Measurements from ENCODE around the gene ST6GAL1. TPM values are rescaled to one million over a fixed set of nuclear protein-coding genes. Genes with fewer than 3 reads are reported as not detected.

ST6GAL1 gene
- total and polyA plus RNA-seq, 2 of the 13 experiments (the other 11 are each of a cell fraction or from before 2014, with no cell fraction given), result 79.9 to 164 TPM

DNA sequence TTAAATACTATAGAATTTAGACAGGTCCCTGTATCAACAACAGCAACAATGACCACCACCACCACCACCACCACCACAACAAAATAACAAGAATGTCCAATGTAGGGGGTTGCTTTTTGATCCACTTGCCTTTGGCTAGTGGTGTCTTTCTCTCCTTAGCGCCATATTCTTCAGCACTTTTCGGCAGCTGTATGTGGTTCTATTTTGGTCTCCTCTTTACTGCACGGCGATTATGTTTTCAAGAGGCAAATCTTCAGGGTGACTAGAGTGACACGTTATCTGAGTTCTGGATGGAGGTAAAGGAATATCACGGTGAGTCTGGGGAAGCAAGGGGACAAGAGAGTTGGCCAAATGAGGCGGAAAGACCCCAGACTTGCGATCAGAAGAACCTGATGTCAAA lies 56.1 kb downstream of the ST6GAL1 start (continued):
- no peak for TF ChIP-seq ZNF556 (CRISPR knock-in tag; IDR thresholded peaks at IDR 0.05; ENCODE audit: borderline replicate concordance)
- no peak for TF ChIP-seq SNRNP70 (IDR thresholded peaks at IDR 0.05; ENCODE audit: low read depth, low read length)
- no peak for TF ChIP-seq ATF7 (IDR thresholded peaks at IDR 0.05)
- no peak for TF ChIP-seq ATF7 (CRISPR knock-in tag; IDR thresholded peaks at IDR 0.05)

DNA sequence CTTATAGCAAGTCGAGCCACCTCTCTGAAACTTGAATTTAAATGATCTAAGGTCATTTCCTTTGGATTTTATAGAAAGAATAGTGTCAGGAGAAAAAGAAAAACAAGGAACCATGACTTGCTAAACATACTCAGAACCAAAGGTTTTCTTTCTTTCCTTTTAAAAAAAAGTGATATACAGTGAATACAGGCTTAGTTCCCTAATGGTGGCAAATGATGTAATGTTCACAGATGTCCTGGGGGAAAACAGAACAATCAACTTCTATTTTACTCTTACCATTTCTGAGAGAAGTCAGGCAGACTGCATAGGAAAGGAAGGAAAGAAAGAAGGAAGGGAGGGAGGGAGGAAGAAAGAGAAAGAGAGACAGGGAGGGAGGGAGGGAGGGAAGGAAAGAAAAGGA lies 56.5 kb downstream of the ST6GAL1 start:
- Histone ChIP-seq H3K4me2 (ENCODE audit: low read depth, low read length) (no peak overlapping the region), H2AFZ (ENCODE audit: low read length) (no peak overlapping the region), H3K27ac (ENCODE audit: extremely low read length, insufficient read depth, low read length) (no peak overlapping the region), H4K20me1 (ENCODE audit: insufficient read depth, low read length) (no peaks in the 10 kb centered on the region), H3K4me3 (replicated peaks in 1 of 3; ENCODE audit: insufficient read depth in 1 of 3, low read depth in 2 of 3, low read length in 3 of 3) (no peak overlapping the region), H3K9me3 (ENCODE audit: low read length) (no peaks in the 10 kb centered on the region), H3K27me3 (ENCODE audit: control insufficient read depth in 1 of 2, insufficient read depth in 2 of 2, low read length in 2 of 2) (no peaks in the 10 kb centered on the region), H3K4me1 (ENCODE audit: insufficient read depth, low read length) (peaks cover 31% of the 10 kb centered on the region), H3K9ac (ENCODE audit: insufficient read depth, low read depth, low read length) (no peak overlapping the region), H3K79me2 (ENCODE audit: insufficient read depth, low read length) (no peaks in the 10 kb centered on the region), H3K36me3 (replicated peaks in 1 of 2; ENCODE audit: control insufficient read depth in 1 of 2, insufficient read depth in 2 of 2, low read length in 2 of 2) (no peaks in the 10 kb centered on the region)
- TF ChIP-seq, protein P1, sequence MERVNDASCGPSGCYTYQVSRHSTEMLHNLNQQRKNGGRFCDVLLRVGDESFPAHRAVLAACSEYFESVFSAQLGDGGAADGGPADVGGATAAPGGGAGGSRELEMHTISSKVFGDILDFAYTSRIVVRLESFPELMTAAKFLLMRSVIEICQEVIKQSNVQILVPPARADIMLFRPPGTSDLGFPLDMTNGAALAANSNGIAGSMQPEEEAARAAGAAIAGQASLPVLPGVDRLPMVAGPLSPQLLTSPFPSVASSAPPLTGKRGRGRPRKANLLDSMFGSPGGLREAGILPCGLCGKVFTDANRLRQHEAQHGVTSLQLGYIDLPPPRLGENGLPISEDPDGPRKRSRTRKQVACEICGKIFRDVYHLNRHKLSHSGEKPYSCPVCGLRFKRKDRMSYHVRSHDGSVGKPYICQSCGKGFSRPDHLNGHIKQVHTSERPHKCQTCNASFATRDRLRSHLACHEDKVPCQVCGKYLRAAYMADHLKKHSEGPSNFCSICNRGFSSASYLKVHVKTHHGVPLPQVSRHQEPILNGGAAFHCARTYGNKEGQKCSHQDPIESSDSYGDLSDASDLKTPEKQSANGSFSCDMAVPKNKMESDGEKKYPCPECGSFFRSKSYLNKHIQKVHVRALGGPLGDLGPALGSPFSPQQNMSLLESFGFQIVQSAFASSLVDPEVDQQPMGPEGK (CRISPR knock-in tag; IDR thresholded peaks at IDR 0.05), result no peak
- ChIA-PET POLR2A (no interaction called here), CTCF (ENCODE audit: low intra/inter-chr PET ratio, low total read pairs) (no interaction called here)
- no peak for FAIRE-seq
- no TSS peak for BruUV-seq (replicated peaks)
- no peak for DNase-seq (ENCODE audit: low spot score)
- in situ Hi-C loops (cut with HindIII; ENCODE audit: extremely low pct_ligation_motif_present, low pct_unique_long_range_greater_than_20kb), result no loop called here
- intact Hi-C loops (cut with micrococcal nuclease; ENCODE audit: unreplicated experiment), result no loop called here
- ATAC-seq, result no peak
- 88% methylated on average over 1 of the region's 1 CpG for WGBS (ENCODE audit: low lambda C conversion rate)

DNA sequence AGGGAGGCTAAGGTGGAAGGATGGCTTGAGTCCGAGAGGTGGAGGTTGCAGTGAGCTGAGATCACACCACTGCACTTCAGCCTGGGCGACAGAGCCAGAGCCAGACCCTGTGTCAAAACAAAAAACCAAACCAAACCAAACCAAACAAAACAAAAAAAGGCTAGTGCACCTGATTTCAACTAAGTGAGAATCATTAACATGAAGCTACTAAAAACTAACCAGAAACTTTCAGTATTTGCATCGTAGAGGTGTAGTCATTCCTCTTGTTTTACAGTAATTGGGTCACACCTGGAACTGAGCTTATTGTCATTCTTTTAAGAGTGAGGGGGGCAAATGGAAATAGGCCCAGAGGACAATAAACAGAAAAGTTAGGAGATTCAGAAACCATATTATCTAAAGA lies 58.5 kb downstream of the ST6GAL1 start:
- BruUV-seq (replicated peaks), result no TSS peak
- Histone ChIP-seq H3K27me3 (ENCODE audit: control insufficient read depth in 1 of 2, insufficient read depth in 2 of 2, low read length in 2 of 2) (no peaks in the 10 kb centered on the region), H3K9ac (ENCODE audit: insufficient read depth, low read depth, low read length) (no peak overlapping the region), H3K36me3 (replicated peaks in 1 of 2; ENCODE audit: control insufficient read depth in 1 of 2, insufficient read depth in 2 of 2, low read length in 2 of 2) (no peaks in the 10 kb centered on the region), H3K4me2 (ENCODE audit: low read depth, low read length) (no peak overlapping the region), H3K9me3 (ENCODE audit: low read length) (no peaks in the 10 kb centered on the region), H4K20me1 (ENCODE audit: insufficient read depth, low read length) (no peaks in the 10 kb centered on the region), H2AFZ (ENCODE audit: low read length) (no peak overlapping the region), H3K4me3 (replicated peaks in 1 of 3; ENCODE audit: insufficient read depth in 1 of 3, low read depth in 2 of 3, low read length in 3 of 3) (no peak overlapping the region), H3K4me1 (ENCODE audit: insufficient read depth, low read length) (peaks cover 33% of the 10 kb centered on the region), H3K27ac (ENCODE audit: extremely low read length, insufficient read depth, low read length) (no peak overlapping the region), H3K79me2 (ENCODE audit: insufficient read depth, low read length) (no peaks in the 10 kb centered on the region)
- intact Hi-C loops (cut with micrococcal nuclease; ENCODE audit: unreplicated experiment) (no loop called here), in situ Hi-C loops (cut with HindIII; ENCODE audit: extremely low pct_ligation_motif_present, low pct_unique_long_range_greater_than_20kb) (no loop called here)
- POLR2A ChIA-PET, result interaction anchor here (0.9 to 2.5 kb wide), 3 partner anchors 10 to 51 kb away, joined by 3 to 9 read pairs (median 7); no protein-coding TSS in a partner anchor
- no peak for ATAC-seq
- TF ChIP-seq SOX5 (CRISPR knock-in tag; IDR thresholded peaks at IDR 0.05; ENCODE audit: borderline replicate concordance) (no peak), CEBPB (IDR thresholded peaks at IDR 0.05; ENCODE audit: borderline replicate concordance, low read depth, low read length) (no peak)
- DNase-seq (ENCODE audit: low spot score), result no peak
- 94% methylated on average over 3 of the region's 3 CpGs for WGBS (ENCODE audit: low lambda C conversion rate)
- CTCF ChIA-PET (ENCODE audit: low intra/inter-chr PET ratio, low total read pairs), result no interaction called here
- FAIRE-seq, result no peak

Data from HepG2 (cell line).